HG03039 (cell line): ENCODE data around the gene YBX1.

Experiments
- ATAC-seq: cut with Tn5 transposase; IDR thresholded peaks from one replicate; pipeline ENCODE4 v1.9.1; 2021; ENCODE audit warnings: mild to moderate bottlenecking, moderate library complexity; ENCODE audit not compliant: unreplicated experiment

Gene YBX1

DNA sequence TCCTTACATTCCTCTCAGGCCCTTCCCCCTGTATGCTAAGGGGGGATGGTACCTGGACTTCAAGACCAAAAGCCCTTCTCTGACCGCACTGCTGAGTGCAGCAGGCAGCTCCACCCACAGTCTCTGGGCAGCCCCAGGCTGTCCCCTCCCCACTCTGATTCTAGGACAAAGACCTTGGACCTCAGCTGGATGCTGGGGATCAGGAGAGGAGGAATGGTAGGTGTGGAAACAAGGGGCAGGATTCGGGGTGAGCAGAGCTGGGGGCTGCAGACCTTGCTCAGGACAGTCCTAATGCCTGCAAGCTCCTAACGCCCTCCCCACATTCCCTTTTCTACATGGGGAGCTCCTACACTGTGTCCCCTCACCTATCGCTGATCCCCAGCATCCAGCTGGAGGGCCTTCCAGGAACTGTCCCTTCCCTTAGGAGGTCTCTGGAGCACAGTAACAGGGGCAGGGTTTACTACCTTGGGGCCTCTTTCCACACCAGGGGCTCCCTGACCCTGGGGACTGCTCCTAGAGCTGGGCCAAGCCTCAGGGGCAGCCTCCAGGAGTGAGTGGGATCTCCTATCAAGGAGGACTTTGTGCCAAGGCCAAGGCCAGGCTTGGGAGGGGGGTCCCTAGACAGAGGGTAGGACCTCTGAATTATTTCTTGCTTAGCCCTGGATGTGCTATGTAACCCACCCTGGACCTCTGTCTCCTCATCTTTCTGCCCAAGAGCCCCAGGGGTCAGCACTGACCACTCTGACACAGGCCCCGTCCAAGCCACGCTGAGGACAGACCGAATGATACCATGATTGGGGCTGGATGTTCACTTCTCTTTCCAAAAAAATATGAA lies 52.2 kb downstream of the YBX1 start:
- no peak for ATAC-seq

DNA sequence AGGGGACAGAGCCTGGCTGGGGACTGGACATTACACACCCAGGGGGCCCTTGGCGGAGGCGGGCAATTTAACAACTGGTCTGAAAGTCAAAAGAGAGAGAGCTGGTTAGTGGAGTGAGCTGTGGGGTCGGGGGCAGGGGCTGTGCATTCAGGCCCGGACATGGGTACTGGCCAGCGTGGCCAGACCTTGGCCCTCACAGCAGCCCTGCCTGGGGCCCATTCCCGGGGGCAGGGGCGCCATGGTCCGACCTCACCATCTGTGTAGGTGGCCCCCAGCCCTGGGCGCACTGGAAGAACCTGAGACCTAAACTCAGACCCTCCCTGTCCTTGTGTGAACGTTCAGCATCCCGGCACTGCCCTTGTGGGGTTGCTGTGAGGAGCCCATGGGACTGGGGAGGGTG lies 52.8 kb downstream of the YBX1 start:
- ATAC-seq = no peak

DNA sequence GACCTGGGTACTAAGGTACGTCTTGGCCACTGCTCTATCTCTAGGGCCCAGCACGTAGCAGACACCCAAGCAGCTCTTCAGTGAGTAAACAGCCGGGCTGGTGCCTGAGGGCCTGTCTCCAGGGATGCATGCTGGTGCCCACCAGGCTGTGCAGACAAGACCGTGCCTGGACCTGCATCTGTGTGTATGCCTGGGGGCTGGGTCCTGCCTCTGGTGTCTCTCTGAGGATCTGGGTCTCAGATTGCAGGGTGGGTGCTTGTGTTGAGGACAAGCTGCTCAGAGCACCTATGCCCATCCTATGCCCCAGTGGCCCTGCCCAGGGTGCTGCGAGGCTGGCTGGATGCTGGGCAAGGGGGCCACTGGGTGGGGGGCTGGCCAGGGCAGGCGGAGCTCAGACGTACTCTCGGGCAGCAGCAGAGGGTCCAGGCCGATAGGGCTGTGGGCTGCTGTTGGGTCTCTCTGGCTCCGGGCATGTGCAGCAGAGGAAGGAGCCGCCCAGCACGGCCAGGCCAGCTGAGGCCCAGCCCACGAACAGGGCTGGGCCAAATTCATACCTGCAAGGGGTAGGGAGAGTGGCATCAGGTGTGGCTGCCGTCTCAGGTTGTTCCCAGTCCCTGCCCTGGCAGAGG lies 53.4 kb downstream of the YBX1 start:
- no peak for ATAC-seq

DNA sequence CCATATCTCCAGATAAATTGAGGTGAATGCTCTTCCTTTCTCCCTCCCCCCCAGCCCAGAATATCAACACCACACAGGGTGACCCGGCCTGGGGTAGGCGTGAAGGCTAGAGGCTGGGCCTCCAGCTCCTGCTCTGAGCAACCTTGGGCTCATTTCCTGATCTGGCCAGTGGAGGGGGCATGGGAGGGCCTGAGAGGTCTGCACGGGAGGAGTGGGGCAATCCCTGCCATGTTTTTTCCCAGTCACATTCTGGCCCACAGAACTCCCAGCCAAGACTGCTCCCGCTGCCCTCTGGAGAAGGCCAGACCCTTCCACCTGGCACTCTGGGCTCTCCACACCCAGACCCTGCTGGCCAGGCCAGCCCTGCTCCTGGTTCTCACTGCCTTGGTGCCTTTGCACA lies 53.9 kb downstream of the YBX1 start:
- no peak for ATAC-seq

DNA sequence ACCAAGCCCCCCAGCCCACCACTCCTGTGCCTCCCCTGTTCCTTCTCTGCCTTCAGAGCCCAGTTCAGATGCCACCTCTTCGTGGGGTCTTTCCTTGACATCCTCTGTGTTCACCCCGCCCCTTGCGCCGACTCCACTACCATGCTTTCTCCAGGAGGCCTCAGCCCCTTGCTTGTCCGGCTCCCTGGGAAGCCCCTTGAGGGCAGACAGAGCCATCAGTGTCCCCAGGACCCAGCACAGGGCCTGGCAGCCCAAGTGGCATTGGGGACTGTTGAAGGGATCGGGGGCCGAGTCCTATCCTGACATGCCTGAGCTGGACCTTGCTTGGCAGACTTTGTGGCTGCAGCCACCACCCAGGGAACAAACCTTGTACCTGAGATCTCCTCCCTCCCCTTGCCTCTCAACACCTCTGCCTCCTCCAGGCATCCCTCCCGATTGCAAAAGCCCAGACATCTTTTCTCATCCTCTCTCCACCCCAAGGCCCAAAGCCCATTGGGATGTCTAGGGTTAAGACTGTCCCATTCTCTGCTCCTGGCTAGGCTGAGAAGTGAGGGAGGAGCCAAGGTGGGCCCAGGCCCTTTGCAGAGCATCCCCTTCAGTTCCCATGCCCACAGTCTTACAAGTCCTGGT lies 54.5 kb downstream of the YBX1 start:
- ATAC-seq = no peak

DNA sequence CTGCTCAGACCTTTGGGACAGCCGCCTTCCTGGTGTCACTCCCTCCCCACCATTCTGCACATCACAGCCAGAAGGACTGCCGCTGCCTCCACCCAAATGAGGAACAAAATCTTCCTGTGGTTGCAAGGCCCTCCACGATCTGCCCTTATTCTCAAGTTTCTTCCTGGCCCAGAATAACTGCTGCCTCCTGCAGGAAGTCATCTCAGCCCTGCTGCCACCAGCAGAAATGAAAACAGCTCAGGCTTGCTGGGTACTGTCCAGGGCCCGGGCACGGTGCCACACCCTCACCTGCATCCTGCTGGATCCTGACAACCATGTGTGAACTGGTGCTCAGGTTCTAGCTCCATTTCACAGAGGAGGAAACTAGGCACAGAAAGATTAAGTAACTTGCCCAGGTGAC lies 55.0 kb downstream of the YBX1 start:
- no peak for ATAC-seq

DNA sequence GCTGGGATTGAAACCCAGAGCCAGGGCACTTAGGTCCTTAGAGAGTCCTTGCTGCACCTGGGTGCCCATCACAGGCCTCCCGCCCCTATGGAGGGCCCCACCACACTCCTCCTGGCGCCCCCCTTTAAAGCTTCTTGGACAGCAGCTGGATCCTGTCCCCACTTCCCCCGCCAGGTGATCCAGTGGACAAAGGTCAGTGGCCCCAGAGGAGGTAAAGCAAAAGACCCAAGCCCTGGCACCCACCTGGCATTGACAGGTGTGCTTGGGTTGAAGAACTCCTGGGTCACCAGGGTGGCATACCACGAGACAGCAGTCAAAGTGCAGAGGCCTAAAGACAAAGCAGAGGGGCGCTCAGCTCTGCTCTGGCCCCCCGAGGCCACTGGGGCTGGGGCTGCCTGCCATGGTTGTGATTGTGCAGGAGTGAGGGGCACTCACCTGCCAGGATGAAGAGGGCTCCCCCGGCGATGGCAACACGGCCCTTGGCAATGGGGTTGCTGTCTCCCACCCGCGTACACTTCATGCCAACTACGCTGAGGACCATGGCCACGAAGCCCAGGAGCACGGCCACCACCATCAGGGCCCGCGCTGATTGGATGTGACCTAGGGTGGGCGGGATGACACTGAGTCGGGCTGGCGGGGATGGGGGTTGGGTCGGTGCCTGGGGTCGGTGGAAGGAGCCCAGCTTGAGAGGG lies 55.9 kb downstream of the YBX1 start:
- ATAC-seq = no peak

DNA sequence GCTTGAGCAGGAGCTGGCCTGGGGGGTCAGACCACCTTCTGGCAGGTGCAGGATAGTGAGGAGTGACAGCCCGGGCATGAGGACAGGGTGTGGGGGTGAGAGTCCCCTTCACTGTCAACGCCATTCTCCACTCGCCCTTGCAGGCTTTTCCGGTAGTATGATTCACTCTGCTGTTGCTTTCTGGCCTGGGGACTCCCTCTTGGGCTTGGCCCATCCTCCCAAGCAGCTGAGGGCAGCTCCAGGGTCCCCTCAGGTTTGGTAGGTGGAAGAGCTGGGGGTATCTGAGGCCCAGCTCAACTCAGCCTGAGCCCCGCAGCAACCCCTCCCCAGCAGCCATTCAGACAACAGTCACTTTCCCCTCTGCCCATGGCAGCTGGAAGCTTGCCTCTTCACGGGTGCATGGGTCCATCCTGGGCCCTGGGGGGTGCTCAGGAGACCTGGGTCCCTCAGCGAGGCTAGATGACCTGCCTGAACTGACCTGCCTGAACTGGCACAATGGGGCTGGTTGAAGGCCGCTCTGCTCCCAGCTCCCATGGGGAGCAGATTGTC lies 56.5 kb downstream of the YBX1 start:
- ATAC-seq = no peak

DNA sequence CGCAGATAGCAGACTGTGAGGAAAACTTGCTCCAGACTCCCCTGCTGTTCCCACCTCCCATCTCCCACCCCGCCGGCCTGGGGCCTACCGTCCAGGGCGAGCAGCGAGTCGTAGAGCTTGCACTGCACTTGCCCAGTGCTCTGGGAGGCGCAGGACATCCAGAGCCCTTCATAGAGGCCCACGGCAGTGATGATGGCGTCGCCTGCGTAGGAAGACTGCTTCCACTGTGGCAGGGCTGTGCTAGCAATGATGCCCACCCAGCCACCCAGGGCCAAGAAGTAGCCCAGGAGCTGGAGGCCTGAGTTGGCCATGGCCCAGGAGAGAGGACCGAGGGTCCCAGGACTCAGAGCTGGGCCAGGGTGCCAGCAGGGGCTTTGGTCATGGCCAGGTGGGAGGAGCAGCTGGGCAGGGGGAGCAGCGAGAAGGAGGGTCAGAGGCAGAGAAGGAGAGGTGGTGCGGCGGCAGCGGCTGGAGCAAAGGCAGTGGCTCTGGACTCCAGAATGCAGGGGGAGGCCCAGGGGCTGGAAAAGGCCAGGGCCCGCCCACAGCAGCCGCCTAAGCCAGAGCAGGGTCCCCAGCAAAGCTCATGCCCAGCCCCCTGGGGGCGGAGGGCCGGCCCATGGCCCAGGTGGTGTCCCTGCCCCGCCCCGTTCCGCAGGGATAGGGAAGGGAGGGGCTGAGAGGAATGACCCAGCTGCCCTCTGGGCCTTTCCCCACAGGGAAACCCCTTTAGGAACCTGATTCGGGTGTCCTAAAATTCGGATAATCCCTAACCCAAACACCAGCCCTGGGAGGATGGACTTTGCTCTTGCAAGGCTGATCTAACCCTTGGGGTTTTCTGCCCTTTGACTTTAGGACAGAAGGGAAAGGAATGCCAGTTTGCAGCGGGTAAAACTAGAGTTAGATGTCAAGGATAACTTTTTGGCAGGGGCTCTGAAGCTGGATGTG lies 57.8 kb downstream of the YBX1 start, which contains the start of gene CLDN19:
TSS of gene CLDN19 (minus strand) at position 484 of the 948 bp plus-strand sequence. CDS start at position 311, 173 bp downstream.
- ATAC-seq = no peak

DNA sequence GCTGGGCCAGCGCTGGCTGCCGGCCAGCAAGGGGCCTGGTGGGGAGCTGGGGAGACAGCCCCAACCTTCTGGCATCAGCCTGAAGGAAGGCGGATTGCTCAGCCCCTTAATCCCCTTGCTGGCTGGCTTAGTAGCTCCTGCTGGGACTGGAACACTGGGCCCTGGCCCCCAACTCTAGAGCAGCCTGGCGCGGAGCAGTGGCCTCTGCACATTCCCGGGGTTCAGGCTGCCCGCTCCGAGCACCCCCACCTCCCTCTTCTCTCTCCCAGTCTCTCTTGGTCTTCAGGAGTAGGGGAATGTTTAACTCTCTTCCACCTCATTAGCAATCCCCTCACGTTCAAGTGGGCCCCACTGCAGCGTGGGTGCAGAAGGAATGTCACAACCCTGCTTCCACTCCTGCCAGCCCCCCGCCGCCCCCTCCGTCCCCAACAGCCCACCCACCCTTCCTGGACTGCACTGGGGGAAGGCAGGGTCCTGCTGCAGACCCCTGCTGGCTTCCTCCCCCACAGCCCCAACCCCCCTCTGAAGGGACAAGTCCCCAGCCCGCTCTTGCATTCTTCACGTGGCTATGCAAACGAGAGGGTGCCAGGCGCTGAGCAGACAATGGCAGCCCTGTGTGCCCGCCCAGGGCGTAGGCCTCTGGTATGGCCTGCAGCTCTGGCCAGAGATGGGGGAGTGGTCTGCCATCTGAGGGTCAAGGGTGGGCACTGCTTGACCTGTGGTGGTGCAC lies 58.8 kb downstream of the YBX1 start:
- no peak for ATAC-seq

DNA sequence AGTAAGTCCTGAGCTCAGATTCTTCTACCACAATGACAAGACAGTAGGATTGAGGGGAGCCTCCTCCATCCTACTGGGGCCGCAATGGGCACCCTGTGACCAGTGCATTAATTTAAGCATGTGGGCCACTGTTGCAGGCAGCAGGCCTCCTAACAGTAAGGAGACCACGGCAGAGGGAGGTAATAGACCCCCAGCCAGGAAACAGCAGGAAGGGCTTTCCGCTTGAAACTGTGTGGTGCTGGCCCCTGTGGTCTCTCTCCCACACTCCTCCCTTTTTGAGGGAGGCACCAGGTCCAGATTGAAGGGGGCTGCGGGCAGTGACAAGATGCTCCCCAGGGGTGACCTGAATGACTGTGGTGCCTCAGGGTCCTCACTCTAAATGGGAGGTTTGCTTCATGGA lies 59.5 kb downstream of the YBX1 start:
- ATAC-seq = no peak

DNA sequence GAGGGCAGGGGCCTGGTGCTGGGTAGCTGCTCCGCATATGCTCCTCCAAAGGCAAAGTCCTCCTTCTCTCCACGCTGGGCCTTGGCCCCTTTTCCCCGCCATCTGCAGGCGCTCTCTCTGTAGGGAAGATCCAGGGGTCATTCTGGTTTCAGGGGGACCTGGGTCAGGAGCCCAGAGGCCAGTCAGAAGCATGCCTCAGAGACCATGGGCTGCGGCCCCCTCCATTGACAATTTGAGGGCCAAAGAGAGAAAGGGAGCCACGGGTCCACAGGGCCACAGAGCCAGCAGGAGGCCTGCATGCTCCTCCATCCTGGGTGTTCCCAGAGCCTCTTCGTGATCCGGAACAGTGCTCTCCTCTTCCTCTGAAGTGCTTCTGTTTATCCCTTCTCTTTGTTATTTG lies 59.9 kb downstream of the YBX1 start:
- ATAC-seq = no peak

DNA sequence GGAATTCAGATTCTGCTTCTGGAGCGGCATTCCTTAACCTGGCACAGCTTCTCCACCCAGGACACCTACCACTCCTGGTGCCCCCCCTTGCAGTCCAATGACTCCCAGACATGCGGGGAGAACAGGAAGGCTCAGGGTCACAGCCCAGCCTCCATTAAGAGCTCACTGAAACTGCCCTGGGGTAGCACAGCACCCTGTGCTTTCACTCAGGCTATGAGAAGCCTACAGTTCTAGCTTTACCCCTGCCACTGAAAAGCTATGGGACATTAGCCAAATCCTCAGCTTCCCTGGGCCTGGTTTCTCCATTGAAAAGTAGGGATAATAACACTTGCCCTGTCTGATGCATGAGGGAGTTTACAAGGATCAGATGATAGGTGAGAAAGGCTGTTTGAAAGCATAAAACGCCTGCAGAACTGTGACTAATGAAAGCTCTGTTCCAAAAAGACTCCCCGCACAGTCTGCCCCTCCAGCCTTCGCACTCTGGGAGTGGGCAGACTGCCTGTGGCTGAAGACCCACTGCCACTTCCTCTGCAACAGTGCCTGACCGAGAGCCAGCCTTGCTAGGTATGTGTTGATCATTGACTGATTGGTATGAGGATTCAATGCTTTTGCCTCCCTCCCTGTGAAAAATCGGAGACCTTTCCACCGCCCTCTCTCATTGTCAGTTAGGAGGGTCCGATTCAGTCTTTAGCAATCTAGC lies 60.5 kb downstream of the YBX1 start:
- no peak for ATAC-seq

DNA sequence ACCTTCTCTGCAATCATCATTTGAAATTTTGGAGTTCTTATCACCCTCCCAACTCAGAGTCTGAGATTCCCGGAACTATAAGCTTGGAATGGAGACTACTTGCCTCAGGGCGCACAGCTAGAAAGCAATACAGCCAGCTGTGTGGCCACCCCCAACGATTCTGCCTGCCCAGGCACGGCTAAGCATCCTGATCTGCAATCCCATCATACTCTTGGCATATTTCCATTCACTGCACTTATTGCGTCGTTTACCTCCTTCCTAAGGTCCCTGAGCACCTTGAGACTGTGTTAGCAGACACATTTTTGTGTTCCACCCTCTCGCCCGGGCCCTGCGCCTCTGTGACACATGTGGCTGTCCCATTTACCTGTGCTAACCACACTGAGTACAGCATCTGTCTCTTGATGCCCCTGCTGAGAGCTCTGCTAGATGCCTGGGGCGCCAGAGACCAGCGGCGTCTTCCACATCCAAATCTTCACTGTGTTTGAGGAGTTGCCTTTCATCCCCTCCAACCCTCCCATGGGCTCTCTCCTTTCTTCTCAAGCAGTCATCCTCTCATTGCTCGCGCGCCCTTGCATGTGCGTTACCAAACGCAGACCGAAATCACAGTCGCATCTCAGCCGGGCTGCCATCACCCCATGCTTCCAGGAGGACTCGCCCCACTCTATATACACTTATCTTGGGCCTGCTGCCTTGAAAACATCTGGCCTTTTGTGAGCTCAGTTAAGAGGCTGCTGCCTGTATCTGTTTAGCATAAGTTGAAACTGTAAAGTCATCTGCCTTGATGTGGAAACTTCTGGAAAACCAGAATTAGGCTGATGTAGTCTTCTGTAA lies 61.3 kb downstream of the YBX1 start:
- ATAC-seq = no peak

DNA sequence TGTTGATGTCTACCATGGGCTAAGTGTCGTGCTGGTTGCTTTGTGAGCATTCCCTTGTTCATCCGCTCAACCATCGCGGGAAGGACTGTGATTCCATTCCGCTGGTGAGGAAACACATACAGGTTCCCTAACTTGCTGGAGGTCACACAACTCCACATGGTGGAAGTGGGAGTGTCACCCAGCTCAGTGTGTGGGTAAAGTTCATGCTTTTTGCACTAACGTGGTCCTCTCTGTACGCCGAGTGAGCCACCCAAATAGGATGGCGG lies 61.9 kb downstream of the YBX1 start:
- ATAC-seq = no peak

DNA sequence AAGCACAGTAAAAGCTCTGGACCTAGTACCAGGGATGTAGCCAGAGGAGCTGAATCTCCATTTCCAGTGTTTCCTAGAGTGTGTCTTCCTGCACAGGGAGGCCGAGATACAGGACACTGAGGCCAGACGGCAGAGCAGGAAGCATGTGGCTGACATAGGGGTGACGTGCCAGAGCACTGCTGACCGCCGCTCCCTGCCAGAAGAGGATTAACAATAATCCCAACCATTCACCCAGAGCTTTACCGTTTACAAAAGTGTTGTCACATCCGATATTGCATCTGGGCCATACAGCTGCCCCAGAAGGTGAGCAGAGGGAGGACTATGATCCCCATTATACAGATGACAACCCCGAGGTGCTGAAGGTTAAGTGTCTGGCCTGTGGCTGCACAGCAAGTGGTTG lies 63.6 kb downstream of the YBX1 start:
- no peak for ATAC-seq

DNA sequence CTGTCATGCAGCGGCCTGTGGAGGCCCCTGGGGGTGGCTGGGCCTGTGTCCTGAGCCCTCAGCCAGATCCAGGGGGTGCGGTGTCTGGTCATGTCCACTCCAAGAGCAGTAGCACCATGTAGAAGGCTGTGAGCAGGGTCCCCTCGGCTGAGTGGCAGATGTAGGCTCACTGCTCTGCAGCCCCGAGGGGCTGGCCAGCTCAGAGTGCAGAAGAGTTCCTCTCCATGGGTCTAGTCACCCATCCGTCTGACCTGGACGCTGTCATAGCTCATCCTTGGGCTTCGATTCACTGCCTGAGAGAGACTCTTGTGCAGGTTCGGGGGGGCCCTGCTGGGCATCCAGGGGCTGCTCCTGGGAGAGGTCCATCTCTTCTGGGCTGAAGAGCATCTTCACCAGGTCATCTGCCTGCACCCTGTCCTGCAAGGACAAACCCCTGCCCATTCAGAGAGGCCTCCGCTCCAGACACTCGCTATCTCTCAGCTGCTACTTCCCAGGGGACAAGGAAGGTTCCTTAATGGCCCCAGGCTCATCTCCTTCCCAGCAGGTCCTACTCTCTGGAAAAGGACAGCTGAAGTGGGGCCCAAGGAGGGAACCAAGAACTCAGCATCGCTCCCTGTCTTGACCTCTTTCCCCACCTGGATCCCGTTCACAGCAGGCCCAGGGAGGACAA lies 64.4 kb downstream of the YBX1 start:
- ATAC-seq = no peak

DNA sequence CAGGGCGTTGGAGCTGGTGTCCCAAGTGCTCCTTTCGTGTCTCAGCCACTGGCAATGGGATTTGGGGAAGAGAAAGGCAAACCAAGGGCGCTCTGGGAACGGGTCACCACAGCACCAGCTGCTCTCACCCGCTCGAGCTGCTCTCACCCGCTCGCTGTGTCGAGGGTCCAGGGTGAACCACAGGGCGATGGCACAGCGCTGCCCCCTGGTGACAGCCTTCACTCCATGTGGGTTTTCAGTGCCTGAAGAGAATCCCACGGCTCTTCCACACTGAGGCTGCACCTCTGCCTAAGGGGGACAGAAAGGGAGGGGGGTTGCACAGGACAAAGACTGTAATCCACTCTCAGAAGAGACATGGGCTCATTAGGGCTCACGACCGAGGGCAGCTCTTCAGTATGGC lies 64.9 kb downstream of the YBX1 start:
- ATAC-seq = no peak
